CD4-positive, alpha-beta memory T cell (primary cell): Measurements from ENCODE around the gene DLL4. TPM values are rescaled to one million over a fixed set of nuclear protein-coding genes. Genes with fewer than 3 reads are reported as not detected.

Source experiments
- CTCF ChIA-PET: fragments of 350-600 bp; sonication (Branson Sonifier 250); formaldehyde crosslinking; loops from one replicate; lab custom pipeline; 2021; ENCODE audit warnings: inconsistent platforms; ENCODE audit not compliant: partially characterized antibody; lab: Charles Lee
- POLR2A ChIA-PET: fragments of 350-600 bp; sonication (Branson Sonifier 250); formaldehyde crosslinking; loops from one replicate; lab custom pipeline; 2021; ENCODE audit not compliant: partially characterized antibody; lab: Charles Lee
- DNase-seq, 5 donors: peaks; one replicate each; pipeline versions ENCODE4 v3.0.0 to v3.0.0-alpha.2; 2020 to 2022; ENCODE audit warnings: mixed read lengths in 1 of 5
- H3K27ac ChIP-seq: one replicate; pipeline ENCODE4 v1.7.0; 2013; ENCODE audit warnings: low read depth, low read length
- H3K27me3 ChIP-seq: 2 replicates; pipeline ENCODE4 v1.7.0; 2013; ENCODE audit warnings: mild to moderate bottlenecking, low read length, moderate library complexity; ENCODE audit not compliant: insufficient read depth
- H3K36me3 ChIP-seq: 2 replicates; pipeline ENCODE4 v1.7.0; 2013; ENCODE audit warnings: mild to moderate bottlenecking, low read length, moderate library complexity; ENCODE audit not compliant: insufficient read depth
- H3K4me1 ChIP-seq: 2 replicates; pipeline ENCODE4 v1.7.0; 2013; ENCODE audit warnings: mild to moderate bottlenecking, low read length, moderate library complexity; ENCODE audit not compliant: insufficient read depth
- H3K4me3 ChIP-seq, 2 donors: one replicate each; pipeline ENCODE4 v1.7.0; 2013; ENCODE audit warnings: low read length in 2 of 2, mild to moderate bottlenecking in 1 of 2
- H3K9me3 ChIP-seq, 2 donors: one replicate each; pipeline ENCODE4 v1.7.0; 2013; ENCODE audit warnings: low read length in 2 of 2, control low read depth in 1 of 2; ENCODE audit not compliant: control insufficient read depth in 1 of 2
- H3K27ac Mint-ChIP-seq, 7 donors: one replicate each; pipeline ENCODE4 v1.8.0; 2020 to 2021; ENCODE audit warnings: mixed read lengths in 7 of 7, mild to moderate bottlenecking in 6 of 7, inconsistent platforms in 3 of 7, moderate library complexity in 3 of 7
- H3K27me3 Mint-ChIP-seq, 2 donors: one replicate each; pipeline ENCODE4 v1.8.0; 2020 to 2021; ENCODE audit warnings: mixed read lengths in 2 of 2
- H3K36me3 Mint-ChIP-seq, 2 donors: one replicate each; pipeline ENCODE4 v1.8.0; 2020 to 2021; ENCODE audit warnings: mixed read lengths in 2 of 2, inconsistent platforms in 1 of 2, mild to moderate bottlenecking in 1 of 2
- H3K4me1 Mint-ChIP-seq, 4 donors: one replicate each; pipeline ENCODE4 v1.8.0; 2020 to 2021; ENCODE audit warnings: mixed read lengths in 4 of 4, mild to moderate bottlenecking in 1 of 4
- H3K4me3 Mint-ChIP-seq, 8 donors: one replicate each; pipeline ENCODE4 v1.8.0; 2020 to 2021; ENCODE audit warnings: mixed read lengths in 8 of 8, mild to moderate bottlenecking in 7 of 8, moderate library complexity in 6 of 8, inconsistent platforms in 3 of 8
- H3K9me3 Mint-ChIP-seq, 8 donors: one replicate each; pipeline ENCODE4 v1.8.0; 2020 to 2021; ENCODE audit warnings: mixed read lengths in 8 of 8, mild to moderate bottlenecking in 5 of 8, inconsistent platforms in 3 of 8, moderate library complexity in 1 of 8
- intact Hi-C: fragments of 100-400 bp; cut with micrococcal nuclease; formaldehyde crosslinking; loops from one replicate; pipeline ENCODE4 v1.15.1; 2023
- polyA plus RNA-seq, 2 donors: library from polyadenylated mRNA; unstranded; fragments of 300-500 nt; fragmentation: Illumina TruSeq; gene quantifications; one replicate each; pipeline ENCODE4 v1.2.3, GENCODE V29; 2021
- total RNA-seq, 2 experiments: library from RNA; stranded (reverse); gene quantifications; one replicate each; pipeline ENCODE4 v1.2.3, GENCODE V29; 2021

The DLL4 gene
- total and polyA plus RNA-seq, 4 experiments from 2014 or later = not detected

- POLR2A ChIA-PET = no interaction called here
Measured at GRCh38 chr15:40918146-40918798, 10.9 kb upstream of the DLL4 start.

GRCh38 chr15:40918799-40919392 is 10.2 kb upstream of the DLL4 start:
- Histone ChIP-seq H3K4me3 (no peak overlapping the region), H3K9me3 (no peaks in the 10 kb centered on the region), H3K36me3 (no peaks in the 10 kb centered on the region), H3K4me1 (no peaks in the 10 kb centered on the region), H3K27me3 (no peaks in the 10 kb centered on the region), H3K27ac (no peak overlapping the region)
- no peaks in the 10 kb centered on the region for H3K4me1 Mint-ChIP-seq
- CTCF ChIA-PET = no interaction called here
- intact Hi-C loops = no loop called here
- no peak overlapping the region for H3K27ac Mint-ChIP-seq
- no peak for DNase-seq
- no peaks in the 10 kb centered on the region for H3K36me3 Mint-ChIP-seq
- no peaks in the 10 kb centered on the region for H3K27me3 Mint-ChIP-seq
- no peaks in the 10 kb centered on the region for H3K9me3 Mint-ChIP-seq
- POLR2A ChIA-PET = no interaction called here
- H3K4me3 Mint-ChIP-seq = no peak overlapping the region

More at GRCh38 chr15:40918146-40918798, 10.9 kb upstream of the DLL4 start:
- Histone ChIP-seq H3K27ac (no peak overlapping the region), H3K9me3 (no peaks in the 10 kb centered on the region), H3K4me1 (no peaks in the 10 kb centered on the region), H3K36me3 (no peaks in the 10 kb centered on the region), H3K4me3 (no peak overlapping the region), H3K27me3 (no peaks in the 10 kb centered on the region)
- DNase-seq = no peak
- no peaks in the 10 kb centered on the region for H3K9me3 Mint-ChIP-seq
- H3K4me3 Mint-ChIP-seq = no peak overlapping the region
- intact Hi-C loops = no loop called here
- CTCF ChIA-PET = interaction anchor here (1.3 kb wide), 1 partner anchor 24 kb away, joined by 3 read pairs; no protein-coding TSS in a partner anchor
- no peaks in the 10 kb centered on the region for H3K4me1 Mint-ChIP-seq
- H3K27ac Mint-ChIP-seq = no peak overlapping the region
- H3K27me3 Mint-ChIP-seq = no peaks in the 10 kb centered on the region
- H3K36me3 Mint-ChIP-seq = no peaks in the 10 kb centered on the region

GRCh38 chr15:40921949-40922607 is 7.1 kb upstream of the DLL4 start:
- Mint-ChIP-seq H3K36me3 (no peaks in the 10 kb centered on the region), H3K27ac (no peak overlapping the region), H3K4me1 (peaks cover 7 to 18% (median 11%) of the 10 kb centered on the region in 4 donors), H3K27me3 (peaks cover 9 to 12% of the 10 kb centered on the region in 2 donors), H3K9me3 (no peaks in the 10 kb centered on the region), H3K4me3 (no peak overlapping the region)
- H3K27ac ChIP-seq = no peak overlapping the region
- no peaks in the 10 kb centered on the region for H3K9me3 ChIP-seq
- peaks cover 11% of the 10 kb centered on the region for H3K4me1 ChIP-seq
- ChIA-PET POLR2A (interaction anchor here (1.0 to 1.5 kb wide), 3 partner anchors 11 to 20 kb away, joined by 3 to 5 read pairs (median 3); no protein-coding TSS in a partner anchor), CTCF (no interaction called here)
- H3K4me3 ChIP-seq = no peak overlapping the region
- peak in 1 of 5 donors; percentile 7 for DNase-seq
- intact Hi-C loops = no loop called here
- no peaks in the 10 kb centered on the region for H3K36me3 ChIP-seq
- H3K27me3 ChIP-seq = peaks cover 8% of the 10 kb centered on the region

GRCh38 chr15:40922608-40923005 is 6.5 kb upstream of the DLL4 start:
- Mint-ChIP-seq H3K36me3 (no peaks in the 10 kb centered on the region), H3K9me3 (no peaks in the 10 kb centered on the region), H3K4me3 (no peak overlapping the region), H3K27me3 (peaks cover 12 to 15% of the 10 kb centered on the region in 2 donors), H3K4me1 (peaks cover 9 to 23% (median 14%) of the 10 kb centered on the region in 4 donors), H3K27ac (no peak overlapping the region)
- H3K27ac ChIP-seq = no peak overlapping the region
- peaks cover 16% of the 10 kb centered on the region for H3K4me1 ChIP-seq
- CTCF ChIA-PET = no interaction called here
- DNase-seq = no peak
- no peak overlapping the region for H3K4me3 ChIP-seq
- H3K9me3 ChIP-seq = no peaks in the 10 kb centered on the region
- H3K27me3 ChIP-seq = peaks cover 13% of the 10 kb centered on the region
- POLR2A ChIA-PET = interaction anchor here (1.0 to 1.2 kb wide), 2 partner anchors 12 to 16 kb away, joined by 3 to 5 read pairs; no protein-coding TSS in a partner anchor
- intact Hi-C loops = no loop called here
- no peaks in the 10 kb centered on the region for H3K36me3 ChIP-seq

GRCh38 chr15:40923551-40923950 is 5.6 kb upstream of the DLL4 start:
- H3K4me3 Mint-ChIP-seq = no peak overlapping the region

GRCh38 chr15:40925495-40925862 is 3.7 kb upstream of the DLL4 start:
- H3K27me3 ChIP-seq = peaks cover 21% of the 10 kb centered on the region
- no peaks in the 10 kb centered on the region for H3K36me3 ChIP-seq
- POLR2A ChIA-PET = interaction anchor here (0.8 to 1.5 kb wide), 2 partner anchors 16 to 191 kb away, joined by 3 read pairs; partner anchors contain the start of gene INO80
- Mint-ChIP-seq H3K4me1 (peaks cover 18 to 44% (median 25%) of the 10 kb centered on the region in 4 donors), H3K27me3 (peaks cover 25 to 30% of the 10 kb centered on the region in 2 donors), H3K36me3 (no peaks in the 10 kb centered on the region), H3K27ac (no peak overlapping the region), H3K9me3 (no peaks in the 10 kb centered on the region), H3K4me3 (peak overlapping the region in 2 of 8 donors; percentile 35 to 53)
- peaks cover 44% of the 10 kb centered on the region for H3K4me1 ChIP-seq
- H3K9me3 ChIP-seq = no peaks in the 10 kb centered on the region
- no peak overlapping the region for H3K27ac ChIP-seq
- CTCF ChIA-PET = interaction anchor here (1.6 kb wide), 1 partner anchor 19 kb away, joined by 5 read pairs; no protein-coding TSS in a partner anchor
- no peak overlapping the region for H3K4me3 ChIP-seq
- intact Hi-C loops = no loop called here
- no peak for DNase-seq

More at GRCh38 chr15:40923551-40923950, 5.6 kb upstream of the DLL4 start:
- intact Hi-C loops = no loop called here
- CTCF ChIA-PET = interaction anchor here (1.2 to 1.5 kb wide), 2 partner anchors 30 kb away, joined by 4 read pairs; partner anchors contain the start of genes CHAC1 and VPS18
- Mint-ChIP-seq H3K4me1 (peaks cover 11 to 25% (median 15%) of the 10 kb centered on the region in 4 donors), H3K9me3 (no peaks in the 10 kb centered on the region), H3K27me3 (peaks cover 12 to 16% of the 10 kb centered on the region in 2 donors), H3K36me3 (no peaks in the 10 kb centered on the region), H3K27ac (no peak overlapping the region)
- no peak for DNase-seq
- H3K36me3 ChIP-seq = no peaks in the 10 kb centered on the region
- no peaks in the 10 kb centered on the region for H3K9me3 ChIP-seq
- POLR2A ChIA-PET = interaction anchor here (1.2 kb wide), 1 partner anchor 17 kb away, joined by 5 read pairs; no protein-coding TSS in a partner anchor
- H3K4me3 ChIP-seq = no peak overlapping the region
- H3K4me1 ChIP-seq = peaks cover 26% of the 10 kb centered on the region
- no peak overlapping the region for H3K27ac ChIP-seq
- H3K27me3 ChIP-seq = peaks cover 14% of the 10 kb centered on the region
